Endometrium (tissue), 2 donors: Measurements from ENCODE around the gene IL3RA.
"Not testable (repeated sequence)": the region's sequence is repeated elsewhere in the genome, so short reads cannot be mapped to it uniquely, and the experiment has no call there.

Experiments used
- FAIRE-seq: peaks from 2 replicates; lab custom pipeline; 2012; peaks lifted over from hg19 to GRCh38; lab: Jason Lieb, UNC
- donor health status: control.
- donor health status: control.

IL3RA gene

DNA sequence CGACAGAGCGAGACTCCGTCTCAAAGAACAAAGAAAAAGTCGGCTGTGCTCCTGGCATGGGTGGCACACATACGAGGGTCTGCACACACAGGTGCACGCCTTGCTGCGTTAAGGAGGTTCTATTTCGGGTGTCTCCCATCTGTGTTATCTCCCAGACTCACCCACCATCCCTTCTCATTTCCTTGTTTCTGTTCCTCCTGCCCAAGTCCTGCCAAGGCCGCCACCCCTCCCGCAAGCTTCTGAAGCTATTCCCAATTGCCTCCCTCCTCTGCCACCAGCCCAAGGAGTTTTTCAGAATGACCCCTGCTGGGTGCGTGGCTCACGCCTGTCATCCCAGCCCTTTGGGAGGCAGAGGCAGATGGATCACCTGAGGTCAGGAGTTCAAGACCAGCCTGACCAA lies 6.0 kb upstream of the IL3RA start:
- FAIRE-seq, result no peak

- FAIRE-seq, result not testable (repeated sequence)
Observed at GRCh38 chrX:1332433-1332832, 4.2 kb upstream of the IL3RA start.

- no peak for FAIRE-seq
Observed at GRCh38 chrX:1334854-1335253, 1.7 kb upstream of the IL3RA start.

DNA sequence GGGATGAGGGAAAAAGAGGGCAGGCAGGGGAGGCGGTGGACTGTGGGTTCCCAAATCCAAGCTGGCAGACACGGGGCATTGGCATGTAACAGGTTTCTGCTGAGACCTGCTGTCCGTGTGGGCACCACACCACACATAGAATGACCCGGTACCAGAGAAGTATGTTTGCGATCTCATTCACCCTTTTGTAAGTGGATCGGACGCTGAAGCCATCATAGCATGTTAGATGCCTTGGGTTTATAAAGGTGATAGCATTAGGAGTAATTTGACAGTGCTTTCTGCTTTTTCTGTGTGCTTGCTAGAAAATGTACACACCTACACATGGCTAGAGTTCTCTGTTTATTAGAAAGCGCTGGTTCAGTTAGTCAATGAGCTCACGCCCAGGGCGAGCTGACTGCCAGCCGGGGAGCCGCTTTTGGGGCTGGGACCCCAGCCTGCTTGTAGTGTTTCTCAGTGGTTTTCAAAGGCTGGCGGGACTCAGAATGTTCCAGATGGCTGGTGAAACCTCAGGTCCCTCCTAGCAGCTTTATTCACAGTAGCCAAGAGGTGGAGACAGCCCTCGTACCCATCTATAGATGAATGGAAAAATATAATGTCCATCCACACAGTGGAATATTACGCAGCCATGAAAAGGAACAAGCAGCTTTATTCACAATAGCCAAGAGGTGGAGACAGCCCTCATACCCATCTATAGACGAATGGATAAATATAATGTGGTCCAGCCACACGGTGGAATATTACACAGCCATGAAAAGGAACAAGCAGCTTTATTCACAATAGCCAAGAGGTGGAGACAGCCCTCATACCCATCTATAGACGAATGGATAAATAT lies 579 bp downstream of the IL3RA start:
- no peak for FAIRE-seq

DNA sequence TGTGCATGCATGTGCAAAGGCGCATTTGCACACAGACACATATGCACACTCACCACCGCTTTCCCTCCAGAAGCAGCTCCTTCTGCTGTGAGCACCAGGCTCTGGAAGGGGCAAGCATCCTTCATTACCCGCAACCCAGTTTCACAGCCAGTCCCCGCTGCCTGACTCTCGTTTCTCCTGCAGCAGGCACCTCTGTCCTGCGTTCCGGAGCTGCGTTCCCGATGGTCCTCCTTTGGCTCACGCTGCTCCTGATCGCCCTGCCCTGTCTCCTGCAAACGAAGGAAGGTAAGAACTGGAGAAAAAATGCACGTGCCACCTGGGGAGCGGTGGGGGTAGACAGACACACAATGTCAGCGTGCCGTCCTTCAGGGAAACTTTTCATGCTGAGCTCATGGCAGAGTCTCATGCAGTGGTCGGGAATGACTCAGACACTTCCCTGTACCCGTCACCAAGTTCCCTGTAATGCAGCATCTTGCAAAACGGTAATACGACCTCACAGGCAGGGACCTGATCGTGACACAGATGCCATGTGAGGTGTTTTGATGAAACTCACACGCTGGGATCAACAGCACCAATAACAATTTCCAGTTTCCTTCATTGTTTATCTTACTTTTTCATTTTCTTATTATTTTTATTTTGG lies 5.1 kb downstream of the IL3RA start:
- no peak for FAIRE-seq

DNA sequence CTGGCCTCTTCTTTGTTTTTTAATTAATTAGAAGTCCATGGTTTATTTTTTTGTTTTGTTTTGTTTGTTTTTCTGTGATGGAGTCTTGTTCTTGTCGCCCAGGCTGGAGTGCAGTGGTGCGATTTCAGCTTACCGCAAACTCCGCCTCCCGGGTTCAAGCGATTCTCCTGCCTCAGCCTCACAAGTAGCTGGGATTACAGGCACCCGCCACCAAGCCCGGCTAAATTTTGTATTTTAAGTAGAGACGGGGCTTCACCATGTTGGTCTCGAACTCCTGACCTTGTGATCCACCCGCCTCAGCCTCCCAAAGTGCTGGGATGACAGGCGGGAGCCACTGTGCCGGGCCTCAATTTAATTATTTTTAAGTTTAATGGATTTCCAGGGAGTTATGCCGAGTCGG lies 13.0 kb downstream of the IL3RA start:
- FAIRE-seq, result not testable (repeated sequence)

- no peak for FAIRE-seq
Observed at GRCh38 chrX:1351981-1352714, 15.6 kb downstream of the IL3RA start.

DNA sequence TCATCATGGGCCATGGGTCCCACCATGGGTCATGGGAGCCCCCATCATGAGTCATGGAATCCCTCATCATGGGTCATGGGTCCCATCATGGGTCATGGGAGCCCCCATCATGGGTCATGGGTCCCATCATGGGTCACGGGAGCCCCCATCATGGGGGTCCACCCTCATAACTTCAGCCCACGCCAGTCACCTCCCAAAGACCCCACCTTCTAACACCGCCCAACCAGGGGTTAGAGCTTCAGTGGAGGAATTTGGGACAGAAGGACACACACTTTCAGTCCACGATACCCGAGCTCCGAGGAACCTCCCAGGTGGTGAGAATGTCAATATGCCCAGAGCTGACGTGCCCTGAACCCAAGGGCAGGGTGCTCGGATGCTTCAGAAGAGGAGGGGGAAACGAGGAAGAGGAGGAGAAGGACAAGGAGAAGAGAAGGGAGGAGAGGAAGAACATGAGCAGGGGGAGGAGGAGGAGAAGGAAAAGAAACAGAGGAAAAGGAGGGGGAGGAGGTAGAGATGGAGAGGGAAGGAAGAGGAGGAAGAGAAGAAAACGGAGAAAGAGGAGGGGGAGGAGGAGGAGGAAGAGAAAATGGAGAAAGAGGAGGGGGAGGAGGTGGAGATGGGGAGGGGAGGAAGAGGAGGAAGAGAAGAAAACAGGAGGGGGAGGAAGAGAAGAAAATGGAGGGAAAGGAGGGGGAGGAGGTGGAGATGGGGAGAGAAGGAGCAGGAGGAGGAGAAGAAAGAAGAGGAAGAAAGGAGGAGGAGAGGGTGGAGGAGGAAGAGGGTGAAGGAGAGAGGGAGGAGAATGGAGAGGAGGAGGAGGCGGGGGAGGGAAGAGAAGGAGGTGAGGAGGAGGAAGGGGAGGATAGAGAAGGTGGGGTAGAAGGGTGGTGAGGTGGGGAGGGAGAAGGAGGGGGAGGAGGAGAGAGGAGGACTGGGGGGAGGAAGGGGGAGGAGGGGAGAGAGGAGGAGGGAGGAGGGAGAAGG lies 17.7 kb downstream of the IL3RA start:
- no peak for FAIRE-seq

GRCh38 chrX:1355131-1356046 lies 18.8 kb downstream of the IL3RA start:
- FAIRE-seq, result no peak

- FAIRE-seq, result no peak
Observed at GRCh38 chrX:1357993-1358392, 21.4 kb downstream of the IL3RA start.

DNA sequence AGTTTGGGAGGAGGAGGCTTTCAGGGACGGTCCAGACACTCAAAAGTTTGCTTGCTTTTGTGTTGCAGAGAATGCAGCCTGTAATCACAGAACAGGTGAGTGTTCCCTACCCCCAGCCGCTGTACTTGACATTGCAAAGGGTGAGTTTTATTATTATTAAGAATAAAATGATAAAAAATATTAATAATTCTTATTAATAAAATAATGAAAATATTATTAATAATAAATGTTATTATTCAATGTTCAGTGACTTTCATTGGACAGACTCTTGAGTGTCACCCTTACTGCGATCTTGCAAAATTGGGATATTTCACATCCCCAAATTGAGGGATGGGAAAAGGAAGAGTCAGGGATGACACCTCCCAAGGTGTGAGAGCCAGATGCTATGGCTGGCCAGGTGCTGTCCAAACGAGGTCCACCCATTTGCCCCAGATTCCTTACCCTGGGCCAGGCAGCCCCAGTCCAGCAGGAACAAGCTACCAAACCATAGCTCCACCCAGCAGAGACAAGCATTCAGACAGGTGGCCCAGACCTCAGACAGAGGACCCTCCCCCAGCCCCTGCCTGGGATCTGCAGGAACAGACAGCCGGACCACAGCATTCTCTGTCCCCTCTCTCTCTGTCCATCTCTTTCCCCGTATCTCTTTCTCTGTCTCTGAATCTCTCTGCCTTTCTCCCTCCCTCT lies 22.4 kb downstream of the IL3RA start:
- FAIRE-seq, result no peak

GRCh38 chrX:1359477-1359873 lies 22.9 kb downstream of the IL3RA start:
- no peak for FAIRE-seq

GRCh38 chrX:1360171-1360570 lies 23.6 kb downstream of the IL3RA start:
- FAIRE-seq, result no peak

DNA sequence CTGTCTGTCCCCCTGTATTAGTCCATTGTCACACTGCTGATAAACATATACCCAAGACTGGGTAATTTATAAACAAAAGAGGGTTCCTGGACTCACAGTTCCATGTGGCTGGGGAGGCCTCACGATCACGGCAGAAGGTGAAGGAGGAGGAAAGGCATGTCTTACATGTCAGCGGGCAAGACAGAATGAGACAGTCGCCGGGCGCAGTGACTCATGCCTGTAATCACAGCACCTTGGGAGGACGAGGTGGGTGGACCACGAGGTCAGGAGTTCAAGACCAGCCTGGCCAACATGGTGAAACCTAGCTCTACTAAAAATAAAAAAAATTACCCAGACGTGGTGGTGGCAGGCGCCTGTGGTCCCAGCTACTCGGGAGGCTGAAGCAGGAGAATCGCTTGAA lies 24.7 kb downstream of the IL3RA start:
- no peak for FAIRE-seq

- no peak for FAIRE-seq
Observed at GRCh38 chrX:1361910-1362309, 25.3 kb downstream of the IL3RA start.

DNA sequence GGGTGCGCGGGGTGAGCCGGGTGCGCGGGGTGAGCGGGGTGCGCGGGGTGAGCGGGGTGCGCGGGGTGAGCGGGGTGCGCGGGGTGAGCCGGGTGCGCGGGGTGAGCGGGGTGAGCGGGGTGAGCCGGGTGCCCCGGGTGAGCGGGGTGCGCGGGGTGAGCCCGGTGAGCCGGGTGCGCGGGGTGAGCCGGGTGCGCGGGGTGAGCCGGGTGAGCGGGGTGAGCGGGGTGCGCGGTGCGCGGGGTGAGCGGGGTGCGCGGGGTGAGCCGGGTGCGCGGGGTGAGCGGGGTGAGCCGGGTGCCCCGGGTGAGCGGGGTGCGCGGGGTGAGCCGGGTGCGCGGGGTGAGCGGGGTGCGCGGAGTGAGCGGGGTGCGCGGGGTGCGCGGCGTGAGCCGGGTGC lies 29.8 kb downstream of the IL3RA start:
- not testable (repeated sequence) for FAIRE-seq

GRCh38 chrX:1368385-1368698 lies 31.8 kb downstream of the IL3RA start:
- FAIRE-seq, result no peak

GRCh38 chrX:1378306-1378759 lies 41.7 kb downstream of the IL3RA start:
- no peak for FAIRE-seq

GRCh38 chrX:1380672-1381233 lies 44.2 kb downstream of the IL3RA start:
- FAIRE-seq, result no peak
